ENCODE data around the gene CASR.

Gene CASR

DNA sequence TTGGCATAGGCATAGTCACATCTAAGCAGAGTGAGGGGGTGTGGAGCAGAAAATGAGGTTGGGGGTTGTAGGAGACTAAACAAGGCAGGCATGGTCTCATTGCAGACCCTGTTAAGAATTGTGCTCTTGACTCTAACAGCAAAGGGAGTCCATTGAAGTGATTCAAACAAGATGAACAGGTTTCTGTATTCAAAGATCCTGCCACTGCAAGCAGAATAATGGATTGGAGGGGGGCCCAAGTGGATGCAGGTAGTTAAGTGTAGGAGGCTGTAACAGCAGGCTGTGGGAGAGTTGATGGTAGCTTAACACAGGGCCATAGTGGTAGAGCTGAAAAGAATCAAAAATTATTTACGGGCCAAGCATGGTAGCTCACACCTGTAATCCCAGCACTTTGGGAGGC, 34.4 kb downstream of the CASR start:
- H3K4me3 ChIP-seq (ENCODE audit: low read depth, low read length): no peak overlapping the region
- TF ChIP-seq, protein P1, sequence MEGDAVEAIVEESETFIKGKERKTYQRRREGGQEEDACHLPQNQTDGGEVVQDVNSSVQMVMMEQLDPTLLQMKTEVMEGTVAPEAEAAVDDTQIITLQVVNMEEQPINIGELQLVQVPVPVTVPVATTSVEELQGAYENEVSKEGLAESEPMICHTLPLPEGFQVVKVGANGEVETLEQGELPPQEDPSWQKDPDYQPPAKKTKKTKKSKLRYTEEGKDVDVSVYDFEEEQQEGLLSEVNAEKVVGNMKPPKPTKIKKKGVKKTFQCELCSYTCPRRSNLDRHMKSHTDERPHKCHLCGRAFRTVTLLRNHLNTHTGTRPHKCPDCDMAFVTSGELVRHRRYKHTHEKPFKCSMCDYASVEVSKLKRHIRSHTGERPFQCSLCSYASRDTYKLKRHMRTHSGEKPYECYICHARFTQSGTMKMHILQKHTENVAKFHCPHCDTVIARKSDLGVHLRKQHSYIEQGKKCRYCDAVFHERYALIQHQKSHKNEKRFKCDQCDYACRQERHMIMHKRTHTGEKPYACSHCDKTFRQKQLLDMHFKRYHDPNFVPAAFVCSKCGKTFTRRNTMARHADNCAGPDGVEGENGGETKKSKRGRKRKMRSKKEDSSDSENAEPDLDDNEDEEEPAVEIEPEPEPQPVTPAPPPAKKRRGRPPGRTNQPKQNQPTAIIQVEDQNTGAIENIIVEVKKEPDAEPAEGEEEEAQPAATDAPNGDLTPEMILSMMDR (IDR thresholded peaks at IDR 0.05; ENCODE audit: low read depth, low read length): no peak
- no peak for DNase-seq (ENCODE audit: low read depth)

DNA sequence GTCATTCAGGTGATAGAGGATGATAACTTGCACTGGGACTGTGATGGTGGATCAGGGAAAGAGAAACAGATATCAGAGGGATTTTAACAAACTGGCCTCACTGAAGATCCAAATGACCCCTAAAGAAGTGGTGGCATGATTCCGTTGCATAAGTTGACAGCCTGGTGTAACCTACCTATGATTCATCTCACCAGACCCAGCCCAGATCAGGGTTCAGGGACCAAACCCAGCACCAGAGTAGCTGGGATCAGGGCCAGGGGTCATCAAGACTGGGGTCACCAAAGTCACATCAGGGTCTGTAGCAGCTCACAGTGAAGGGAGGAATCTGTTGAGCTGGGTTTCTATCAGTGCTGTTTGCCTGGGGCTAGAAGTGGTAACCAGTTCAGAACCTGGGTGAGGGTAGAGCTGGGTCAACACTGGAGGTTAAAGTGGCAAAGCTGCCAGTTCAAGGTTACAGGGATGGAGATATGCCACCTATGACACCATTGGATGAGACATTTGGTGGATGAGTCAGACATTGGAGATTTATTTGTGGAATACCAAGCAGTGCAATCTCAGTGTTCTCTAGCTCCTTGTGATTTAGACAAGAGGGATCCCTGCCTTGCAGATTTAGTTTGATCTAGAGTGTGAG, 35.9 kb downstream of the CASR start:
- no peak for DNase-seq (ENCODE audit: low read depth)
- no peak overlapping the region for H3K4me3 ChIP-seq (ENCODE audit: low read depth, low read length)
- TF ChIP-seq MYC (IDR thresholded peaks at IDR 0.05; ENCODE audit: low read depth, low read length) (no peak), POLR2A (IDR thresholded peaks at IDR 0.05; ENCODE audit: extremely low read depth, insufficient read length) (no peak)
- TF ChIP-seq, protein P2, sequence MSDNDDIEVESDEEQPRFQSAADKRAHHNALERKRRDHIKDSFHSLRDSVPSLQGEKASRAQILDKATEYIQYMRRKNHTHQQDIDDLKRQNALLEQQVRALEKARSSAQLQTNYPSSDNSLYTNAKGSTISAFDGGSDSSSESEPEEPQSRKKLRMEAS (IDR thresholded peaks at IDR 0.05; ENCODE audit: low read depth, low read length): no peak
- TF ChIP-seq, protein P1 (IDR thresholded peaks at IDR 0.05; ENCODE audit: low read depth, low read length): no peak

DNA sequence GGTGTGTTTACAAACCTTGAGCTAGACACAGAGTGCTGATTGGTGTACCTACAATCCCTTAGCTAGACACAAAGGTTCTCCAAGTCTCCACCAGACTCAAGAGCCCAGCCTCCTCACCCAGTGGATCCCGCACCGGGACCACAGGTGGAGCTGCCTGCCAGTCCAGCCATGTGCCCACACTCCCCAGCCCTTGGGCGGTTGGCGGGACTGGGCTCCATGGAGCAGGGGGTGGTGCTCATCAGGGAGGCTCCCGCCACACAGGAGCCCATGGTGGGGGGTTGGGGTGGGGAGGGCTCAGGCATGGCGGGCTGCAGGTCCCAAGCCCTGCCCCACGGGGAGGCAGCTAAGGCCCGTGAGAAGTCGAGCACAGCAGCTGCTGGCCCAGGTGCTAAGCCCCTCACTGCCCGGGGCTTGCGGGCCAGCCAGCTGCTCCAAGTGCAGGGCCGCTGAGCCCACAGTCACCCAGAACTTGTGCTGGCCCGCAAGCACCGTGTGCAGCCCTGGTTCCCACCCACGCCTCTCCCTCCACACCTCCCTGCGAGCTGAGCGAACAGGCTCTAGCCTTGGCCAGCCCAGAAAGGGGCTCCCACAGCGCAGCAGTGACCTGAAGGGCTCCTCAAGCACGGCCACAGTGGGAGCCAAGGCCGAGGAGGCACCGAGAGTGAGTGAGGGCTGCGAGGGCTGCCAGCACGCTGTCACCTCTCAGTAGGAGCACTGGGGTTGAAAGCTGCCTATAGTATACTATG, 43.7 kb downstream of the CASR start:
- TF ChIP-seq MYC (IDR thresholded peaks at IDR 0.05; ENCODE audit: low read depth, low read length) (no peak), POLR2A (IDR thresholded peaks at IDR 0.05; ENCODE audit: extremely low read depth, insufficient read length) (no peak)
- TF ChIP-seq, protein P2 (IDR thresholded peaks at IDR 0.05; ENCODE audit: low read depth, low read length): no peak
- DNase-seq (ENCODE audit: low read depth): no peak
- H3K4me3 ChIP-seq (ENCODE audit: low read depth, low read length): no peak overlapping the region

DNA sequence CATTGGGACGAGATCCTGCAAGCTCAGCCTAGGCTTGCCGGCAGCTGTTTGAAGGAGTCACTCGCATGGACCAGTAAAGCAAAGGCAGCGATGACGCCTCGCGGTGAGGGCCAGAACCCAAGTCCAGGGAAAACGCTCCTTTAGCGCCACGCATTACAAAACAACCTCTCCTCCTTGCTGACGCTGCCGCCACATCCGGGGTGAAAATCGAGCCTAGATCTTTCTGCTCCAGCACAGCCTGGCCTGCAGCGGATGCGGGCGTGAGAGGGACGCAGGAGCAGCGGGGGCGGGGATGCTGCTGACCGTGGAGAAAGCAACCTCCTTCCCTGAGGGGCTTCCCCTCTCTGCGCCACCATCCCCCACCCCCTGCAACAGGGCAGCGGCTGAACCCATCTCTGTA, 46.7 kb downstream of the CASR start:
- no peak overlapping the region for H3K4me3 ChIP-seq (ENCODE audit: low read depth, low read length)
- TF ChIP-seq, protein P2 (IDR thresholded peaks at IDR 0.05; ENCODE audit: low read depth, low read length): no peak
- TF ChIP-seq, protein P1 (IDR thresholded peaks at IDR 0.05; ENCODE audit: low read depth, low read length): no peak
- TF ChIP-seq POLR2A (IDR thresholded peaks at IDR 0.05; ENCODE audit: extremely low read depth, insufficient read length): no peak
- no peak for TF ChIP-seq MYC (IDR thresholded peaks at IDR 0.05; ENCODE audit: low read depth, low read length)
- no peak for DNase-seq (ENCODE audit: low read depth)

DNA sequence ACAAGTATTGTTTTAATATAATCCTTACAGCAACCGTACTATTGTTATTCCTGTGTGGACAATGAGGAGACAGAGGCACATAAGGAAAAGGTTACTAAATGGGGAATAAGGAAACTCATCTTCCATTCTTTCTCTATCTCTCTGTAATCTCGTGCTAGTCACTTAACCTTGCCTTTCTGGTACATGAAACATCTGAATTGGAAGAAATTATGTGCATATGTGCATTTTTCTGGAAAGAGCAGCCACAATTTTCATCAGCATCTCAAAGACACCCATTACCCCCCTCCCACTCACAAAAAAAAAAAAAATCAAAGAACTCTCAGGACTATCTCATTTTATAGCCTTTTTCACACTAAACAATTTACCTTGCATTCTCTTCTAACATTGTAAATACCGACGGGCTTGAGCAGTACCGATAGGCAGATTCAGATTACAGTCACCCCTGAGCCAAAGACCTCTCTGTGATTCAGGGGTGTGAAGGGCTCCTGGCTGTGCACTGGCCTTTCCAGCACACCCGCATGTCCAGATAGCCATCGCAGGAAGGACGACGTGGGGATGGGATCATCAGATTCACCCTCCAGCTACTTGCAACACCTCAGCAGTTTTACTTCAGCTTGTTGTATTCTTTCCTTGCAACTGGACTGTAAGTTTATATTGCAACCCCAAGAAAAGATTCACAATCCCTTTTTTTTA, 48.1 kb downstream of the CASR start:
- H3K4me3 ChIP-seq (ENCODE audit: low read depth, low read length): no peak overlapping the region
- no peak for DNase-seq (ENCODE audit: low read depth)
- TF ChIP-seq POLR2A (IDR thresholded peaks at IDR 0.05; ENCODE audit: extremely low read depth, insufficient read length): no peak

DNA sequence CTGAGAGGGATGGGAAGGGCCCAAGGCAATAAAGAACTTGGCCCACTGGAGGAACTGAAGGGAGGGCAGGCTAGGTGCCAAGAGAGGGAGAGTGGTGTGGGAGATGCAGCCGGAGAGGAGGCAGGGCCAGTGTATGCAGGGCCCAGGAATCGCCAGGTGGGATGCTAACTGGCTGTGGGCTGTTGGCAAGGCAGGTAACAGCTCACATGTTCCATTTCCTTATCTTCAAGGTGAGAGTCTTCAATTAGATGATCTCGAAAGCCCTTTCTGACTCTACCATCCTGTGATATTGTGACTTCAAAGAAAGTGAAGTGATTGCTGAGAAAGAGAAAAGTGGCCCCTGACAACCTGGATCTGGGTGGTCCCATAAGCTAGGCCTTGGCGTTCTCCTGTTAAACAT, 49.0 kb downstream of the CASR start:
- DNase-seq (ENCODE audit: low read depth): no peak
- TF ChIP-seq, protein P2 (IDR thresholded peaks at IDR 0.05; ENCODE audit: low read depth, low read length): no peak
- no peak for TF ChIP-seq MYC (IDR thresholded peaks at IDR 0.05; ENCODE audit: low read depth, low read length)
- TF ChIP-seq, protein P1 (IDR thresholded peaks at IDR 0.05; ENCODE audit: low read depth, low read length): no peak
- no peak for TF ChIP-seq POLR2A (IDR thresholded peaks at IDR 0.05; ENCODE audit: extremely low read depth, insufficient read length)
- H3K4me3 ChIP-seq (ENCODE audit: low read depth, low read length): peak overlapping the region; percentile 61
